ENCODE data around the gene CERKL. TPM values are rescaled to one million over a fixed set of nuclear protein-coding genes. Genes with fewer than 3 reads are reported as not detected.
"Not testable (repeated sequence)": the region's sequence is repeated elsewhere in the genome, so short reads cannot be mapped to it uniquely, and the experiment has no call there.

Gene CERKL, protein sequence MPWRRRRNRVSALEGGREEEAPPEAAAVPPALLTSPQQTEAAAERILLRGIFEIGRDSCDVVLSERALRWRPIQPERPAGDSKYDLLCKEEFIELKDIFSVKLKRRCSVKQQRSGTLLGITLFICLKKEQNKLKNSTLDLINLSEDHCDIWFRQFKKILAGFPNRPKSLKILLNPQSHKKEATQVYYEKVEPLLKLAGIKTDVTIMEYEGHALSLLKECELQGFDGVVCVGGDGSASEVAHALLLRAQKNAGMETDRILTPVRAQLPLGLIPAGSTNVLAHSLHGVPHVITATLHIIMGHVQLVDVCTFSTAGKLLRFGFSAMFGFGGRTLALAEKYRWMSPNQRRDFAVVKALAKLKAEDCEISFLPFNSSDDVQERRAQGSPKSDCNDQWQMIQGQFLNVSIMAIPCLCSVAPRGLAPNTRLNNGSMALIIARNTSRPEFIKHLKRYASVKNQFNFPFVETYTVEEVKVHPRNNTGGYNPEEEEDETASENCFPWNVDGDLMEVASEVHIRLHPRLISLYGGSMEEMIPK
- 0.18 and 0.20 TPM in 2 replicates for total RNA-seq

DNA sequence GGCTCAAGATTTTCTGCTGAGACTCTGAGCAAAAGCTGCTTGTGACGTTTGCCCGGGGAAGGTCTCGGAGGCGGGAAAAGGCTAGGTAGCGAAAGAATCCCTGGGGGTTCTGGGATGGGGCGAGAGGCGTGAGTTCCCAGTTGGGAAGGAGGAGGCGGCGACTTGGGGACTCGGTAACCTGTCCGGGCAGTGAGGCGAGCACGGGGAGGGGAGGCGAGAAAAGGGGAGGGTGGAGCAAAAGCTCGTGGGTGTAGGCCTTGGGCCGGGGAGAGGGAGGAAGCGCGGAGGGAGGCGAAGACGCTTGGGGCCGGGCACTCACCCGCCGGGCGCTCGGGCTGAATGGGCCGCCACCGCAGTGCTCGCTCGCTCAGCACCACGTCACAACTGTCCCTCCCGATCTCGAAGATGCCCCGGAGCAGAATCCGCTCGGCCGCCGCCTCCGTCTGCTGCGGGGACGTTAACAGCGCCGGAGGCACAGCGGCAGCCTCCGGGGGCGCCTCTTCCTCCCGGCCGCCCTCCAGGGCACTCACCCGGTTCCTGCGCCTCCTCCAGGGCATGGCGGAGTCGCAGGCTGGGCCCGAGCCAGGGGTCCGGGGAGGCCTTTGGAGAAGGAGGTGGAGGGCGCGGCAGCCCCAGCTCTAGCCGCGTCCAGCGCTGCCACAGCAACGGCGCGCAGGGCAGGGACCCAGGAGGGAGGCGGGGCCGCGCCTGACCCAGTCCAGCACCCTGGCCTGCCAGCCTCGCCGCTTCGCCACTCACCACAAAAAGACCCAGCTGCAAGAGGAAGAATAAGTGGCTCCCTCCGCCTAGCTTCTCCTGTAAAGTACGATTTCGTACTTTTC is at the start of gene CERKL:
Gene CERKL (minus strand): TSS at position 656 of the 842 bp plus-strand sequence. CDS start 99 bp downstream, at position 557.
- ChIA-PET CTCF (interaction anchor here (1.0 kb wide), 1 partner anchor 58 kb away, joined by 3 read pairs; no protein-coding TSS in a partner anchor), POLR2A (no interaction called here)
- peaks cover 34% of the 10 kb centered on the region for H3K27me3 Mint-ChIP-seq
- TF ChIP-seq, protein P1, sequence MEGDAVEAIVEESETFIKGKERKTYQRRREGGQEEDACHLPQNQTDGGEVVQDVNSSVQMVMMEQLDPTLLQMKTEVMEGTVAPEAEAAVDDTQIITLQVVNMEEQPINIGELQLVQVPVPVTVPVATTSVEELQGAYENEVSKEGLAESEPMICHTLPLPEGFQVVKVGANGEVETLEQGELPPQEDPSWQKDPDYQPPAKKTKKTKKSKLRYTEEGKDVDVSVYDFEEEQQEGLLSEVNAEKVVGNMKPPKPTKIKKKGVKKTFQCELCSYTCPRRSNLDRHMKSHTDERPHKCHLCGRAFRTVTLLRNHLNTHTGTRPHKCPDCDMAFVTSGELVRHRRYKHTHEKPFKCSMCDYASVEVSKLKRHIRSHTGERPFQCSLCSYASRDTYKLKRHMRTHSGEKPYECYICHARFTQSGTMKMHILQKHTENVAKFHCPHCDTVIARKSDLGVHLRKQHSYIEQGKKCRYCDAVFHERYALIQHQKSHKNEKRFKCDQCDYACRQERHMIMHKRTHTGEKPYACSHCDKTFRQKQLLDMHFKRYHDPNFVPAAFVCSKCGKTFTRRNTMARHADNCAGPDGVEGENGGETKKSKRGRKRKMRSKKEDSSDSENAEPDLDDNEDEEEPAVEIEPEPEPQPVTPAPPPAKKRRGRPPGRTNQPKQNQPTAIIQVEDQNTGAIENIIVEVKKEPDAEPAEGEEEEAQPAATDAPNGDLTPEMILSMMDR (IDR thresholded peaks at IDR 0.05): no peak
- intact Hi-C loops (cut with micrococcal nuclease): loop anchor here (2.0 kb wide), 1 partner anchor 16 kb away; no protein-coding TSS in a partner anchor
- no peaks in the 10 kb centered on the region for H3K9me3 Mint-ChIP-seq
- DNase-seq: peak; percentile 25
- H3K4me1 Mint-ChIP-seq: peaks cover 13% of the 10 kb centered on the region
- ATAC-seq (ENCODE audit: low read depth): peak; percentile 80
- H3K27ac Mint-ChIP-seq: no peak within 1 kb of the TSS
- no peaks in the 10 kb centered on the region for H3K36me3 Mint-ChIP-seq (ENCODE audit: low read depth)
- H3K4me3 Mint-ChIP-seq: peak within 1 kb of the TSS; percentile 84

DNA sequence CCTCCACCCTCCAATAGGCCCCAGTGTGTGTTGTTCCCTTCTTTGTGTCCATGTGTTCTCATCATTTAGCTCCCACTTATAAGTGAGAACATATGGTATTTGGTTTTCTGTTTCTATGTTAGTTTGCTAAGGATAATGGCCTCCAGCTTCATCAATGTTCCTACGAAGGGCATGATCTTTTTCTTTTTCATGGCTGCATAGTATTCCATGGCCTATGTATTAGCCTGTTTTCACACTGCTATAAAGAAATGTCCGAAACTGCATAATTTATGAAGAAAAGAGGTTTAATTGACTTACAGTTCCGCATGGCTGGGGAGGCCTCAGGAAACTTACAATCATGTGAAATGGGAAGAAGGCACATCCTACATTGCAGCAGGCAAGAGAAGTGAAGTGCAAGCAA is 45.6 kb upstream of the CERKL start:
- H3K36me3 Mint-ChIP-seq (ENCODE audit: low read depth); POLR2A ChIA-PET; CTCF ChIA-PET; H3K27me3 Mint-ChIP-seq; H3K4me3 Mint-ChIP-seq; H3K27ac Mint-ChIP-seq; ATAC-seq (ENCODE audit: low read depth); H3K9me3 Mint-ChIP-seq; H3K4me1 Mint-ChIP-seq; DNase-seq; intact Hi-C loops (cut with micrococcal nuclease): not testable (repeated sequence)

DNA sequence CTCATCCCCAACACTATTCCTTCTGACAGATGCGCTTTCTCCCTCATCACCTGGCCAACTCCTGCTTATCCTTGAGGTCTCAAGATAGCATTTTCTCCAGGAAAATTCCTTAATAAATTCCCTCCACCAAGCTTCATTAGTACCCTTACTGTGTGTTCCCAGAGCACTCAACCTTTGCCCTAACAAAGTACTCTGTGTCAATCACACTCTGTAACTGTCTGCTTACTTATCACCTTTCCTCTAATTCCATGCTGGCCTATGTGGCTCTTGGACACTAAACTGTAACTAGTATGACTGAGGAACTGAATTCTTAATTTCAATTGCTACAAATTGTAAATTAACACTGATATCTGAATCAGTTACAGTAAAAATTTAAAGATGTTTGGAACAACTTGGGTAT is 41.3 kb upstream of the CERKL start:
- ChIA-PET CTCF (no interaction called here), POLR2A (no interaction called here)
- Mint-ChIP-seq H3K4me1 (no peaks in the 10 kb centered on the region), H3K27ac (no peak overlapping the region), H3K9me3 (peaks cover 4% of the 10 kb centered on the region), H3K4me3 (no peak overlapping the region), H3K36me3 (ENCODE audit: low read depth) (no peaks in the 10 kb centered on the region), H3K27me3 (peaks cover 17% of the 10 kb centered on the region)
- no peak for ATAC-seq (ENCODE audit: low read depth)
- intact Hi-C loops (cut with micrococcal nuclease): no loop called here
- DNase-seq: no peak
- TF ChIP-seq, protein P1 (IDR thresholded peaks at IDR 0.05): no peak

- no peak overlapping the region for H3K27ac Mint-ChIP-seq
- H3K36me3 Mint-ChIP-seq (ENCODE audit: low read depth): no peaks in the 10 kb centered on the region
- H3K4me3 Mint-ChIP-seq: no peak overlapping the region
- ATAC-seq (ENCODE audit: low read depth) (no peak), DNase-seq (no peak)
- H3K27me3 Mint-ChIP-seq: peaks cover 17% of the 10 kb centered on the region
- TF ChIP-seq, protein P1 (IDR thresholded peaks at IDR 0.05): no peak
- peaks cover 3% of the 10 kb centered on the region for H3K9me3 Mint-ChIP-seq
- ChIA-PET POLR2A (no interaction called here), CTCF (interaction anchor here (1.5 kb wide), 1 partner anchor 18 kb away, joined by 6 read pairs; no protein-coding TSS in a partner anchor)
- intact Hi-C loops (cut with micrococcal nuclease): no loop called here
- H3K4me1 Mint-ChIP-seq: no peaks in the 10 kb centered on the region
These were observed 40.7 kb upstream of the CERKL start for GRCh38 chr2:181697571-181697970.

- H3K27ac Mint-ChIP-seq: no peak overlapping the region
These were observed 40.2 kb upstream of the CERKL start for GRCh38 chr2:181697126-181697525.

More at GRCh38 chr2:181697126-181697525, 40.2 kb upstream of the CERKL start:
- ChIA-PET POLR2A (no interaction called here), CTCF (interaction anchor here (1.5 kb wide), 1 partner anchor 18 kb away, joined by 6 read pairs; no protein-coding TSS in a partner anchor)
- Mint-ChIP-seq H3K27me3 (peaks cover 14% of the 10 kb centered on the region), H3K4me1 (no peaks in the 10 kb centered on the region), H3K9me3 (no peaks in the 10 kb centered on the region), H3K4me3 (no peak overlapping the region), H3K36me3 (ENCODE audit: low read depth) (no peaks in the 10 kb centered on the region)
- DNase-seq (no peak), ATAC-seq (ENCODE audit: low read depth) (no peak)
- TF ChIP-seq, protein P1 (IDR thresholded peaks at IDR 0.05): no peak
- intact Hi-C loops (cut with micrococcal nuclease): no loop called here
